ENCODE results near the gene TBCK.

Gene TBCK

GRCh38 chr4:106109929-106110328 is 206.1 kb downstream of the TBCK start:
- DNase-seq: no peak

- no peak for DNase-seq
Measured at GRCh38 chr4:106105697-106106096, 210.3 kb downstream of the TBCK start.

- DNase-seq: no peak
Measured at GRCh38 chr4:106104276-106104675, 211.7 kb downstream of the TBCK start.

- no peak for DNase-seq
Measured at GRCh38 chr4:106096454-106096853, 219.6 kb downstream of the TBCK start.

GRCh38 chr4:106095408-106095807 is 220.6 kb downstream of the TBCK start:
- no peak for DNase-seq

GRCh38 chr4:106092361-106093040 is 223.5 kb downstream of the TBCK start:
- DNase-seq: no peak

GRCh38 chr4:106090826-106091225 is 225.2 kb downstream of the TBCK start:
- no peak for DNase-seq

- DNase-seq: no peak
Measured at GRCh38 chr4:106083065-106083464, 232.9 kb downstream of the TBCK start.

GRCh38 chr4:106080376-106080775 is 235.6 kb downstream of the TBCK start:
- no peak for DNase-seq

GRCh38 chr4:106079616-106080015 is 236.4 kb downstream of the TBCK start:
- no peak for DNase-seq

- no peak for DNase-seq
Measured at GRCh38 chr4:106065018-106065417, 251.0 kb downstream of the TBCK start.

GRCh38 chr4:106063009-106063408 is 253.0 kb downstream of the TBCK start:
- no peak for DNase-seq

GRCh38 chr4:106062452-106062875 is 253.5 kb downstream of the TBCK start:
- no peak for DNase-seq

GRCh38 chr4:106058921-106059320 is 257.1 kb downstream of the TBCK start:
- no peak for DNase-seq

- DNase-seq: no peak
Measured at GRCh38 chr4:106056914-106057313, 259.1 kb downstream of the TBCK start.

- no peak for DNase-seq
Measured at GRCh38 chr4:106051514-106051913, 264.5 kb downstream of the TBCK start.

- no peak for DNase-seq
Measured at GRCh38 chr4:106049490-106049889, 266.5 kb downstream of the TBCK start.

GRCh38 chr4:106048250-106048971 is 267.6 kb downstream of the TBCK start:
- DNase-seq: no peak

GRCh38 chr4:106046083-106046482 is 269.9 kb downstream of the TBCK start:
- DNase-seq: no peak

- no peak for DNase-seq
Measured at GRCh38 chr4:106041294-106042002, 274.6 kb downstream of the TBCK start.

GRCh38 chr4:106039796-106040195 is 276.2 kb downstream of the TBCK start:
- DNase-seq: no peak

GRCh38 chr4:106038908-106039307 is 277.1 kb downstream of the TBCK start:
- DNase-seq: no peak

- DNase-seq: no peak
Measured at GRCh38 chr4:106038012-106038411, 278.0 kb downstream of the TBCK start.

- no peak for DNase-seq
Measured at GRCh38 chr4:106036848-106037247, 279.2 kb downstream of the TBCK start.
